Ovary (tissue), 3 donors: ENCODE measurements around the gene NEK1.
"Not testable (repeated sequence)": the region's sequence is repeated elsewhere in the genome, so short reads cannot be mapped to it uniquely, and the experiment has no call there.

ENCODE experiments used
- CTCF ChIP-seq, 3 donors: fragments of 450-650 bp in 2 of 3; fragments of 200-600 bp in 1 of 3; IDR thresholded peaks; one replicate each; pipeline versions ENCODE4 v1.5.1 to v1.8.0; 2016 to 2022; ENCODE audit warnings: antibody characterized with exemption in 3 of 3, mild to moderate bottlenecking in 1 of 3
- EP300 ChIP-seq: sonication (generic); formaldehyde crosslinking; IDR thresholded peaks from one replicate; pipeline ENCODE4 v1.6.1; 2017; ENCODE audit warnings: antibody characterized with exemption
- donor health status: DM: no; HTN: no; CAD: no.

- not testable (repeated sequence) for TF ChIP-seq CTCF (IDR thresholded peaks at IDR 0.05); EP300
These were observed 43.2 kb downstream of the NEK1 start for GRCh38 chr4:169569188-169569587.
